GM12874 (cell line): ENCODE measurements around the gene LYSMD2.

Experiments
- CTCF ChIP-seq: IDR thresholded peaks from 2 replicates; pipeline ENCODE4 v1.5.1; 2011; ENCODE audit warnings: low read depth, mild to moderate bottlenecking, control low read depth, low read length, moderate library complexity; ENCODE audit not compliant: insufficient read depth

Gene LYSMD2

GRCh38 chr15:51714911-51715310 is 22.5 kb downstream of the LYSMD2 start:
- no peak for TF ChIP-seq CTCF

- no peak for TF ChIP-seq CTCF
Observed at GRCh38 chr15:51714162-51714561, 23.3 kb downstream of the LYSMD2 start.

- TF ChIP-seq CTCF, result no peak
Observed at GRCh38 chr15:51709031-51709430, 28.4 kb downstream of the LYSMD2 start.

- TF ChIP-seq CTCF, result no peak
Observed at GRCh38 chr15:51708013-51708412, 29.4 kb downstream of the LYSMD2 start.

GRCh38 chr15:51706926-51707608 is 30.4 kb downstream of the LYSMD2 start:
- TF ChIP-seq CTCF, result no peak

- TF ChIP-seq CTCF, result no peak
Observed at GRCh38 chr15:51706291-51706690, 31.2 kb downstream of the LYSMD2 start.

- no peak for TF ChIP-seq CTCF
Observed at GRCh38 chr15:51702710-51703109, 34.7 kb downstream of the LYSMD2 start.
